ENCODE measurements around the gene SORCS2. TPM values are rescaled to one million over a fixed set of nuclear protein-coding genes. Genes with fewer than 3 reads are reported as not detected.

Gene SORCS2
- total and polyA plus RNA-seq, 2 donors (not counting 1 experiment from before 2014, with no cell fraction given), result not detected

GRCh38 chr4:7507381-7507780 is 315.0 kb downstream of the SORCS2 start:
- DNase-seq, result no peak
- intact Hi-C loops (cut with micrococcal nuclease), result no loop called here
- H4K20me1 ChIP-seq (ENCODE audit: control insufficient read depth, insufficient read depth, low read length, poor library complexity, severe bottlenecking), result no peaks in the 10 kb centered on the region
- peaks cover 0 to 2% (median 0%) of the 10 kb centered on the region in 4 experiments for H3K27me3 ChIP-seq (replicated peaks in 1 of 4; ENCODE audit: control extremely low read depth in 1 of 4, control insufficient read depth in 3 of 4, insufficient read depth in 4 of 4, low read length in 3 of 4)
- H3K4me3 ChIP-seq (ENCODE audit: control extremely low read depth in 1 of 5, extremely low read depth in 1 of 5, insufficient read depth in 1 of 5, low read depth in 2 of 5, low read length in 4 of 5), result no peak overlapping the region
- no peak overlapping the region for H3K4me2 ChIP-seq (replicated peaks; ENCODE audit: low read depth, low read length, poor library complexity, severe bottlenecking)
- no peak overlapping the region for H3K27ac Mint-ChIP-seq
- H3K9me3 ChIP-seq (ENCODE audit: control extremely low read depth in 1 of 3, control insufficient read depth in 2 of 3, insufficient read depth in 1 of 3, low read length in 2 of 3), result peaks cover 0 to 9% (median 0%) of the 10 kb centered on the region in 3 donors
- no peaks in the 10 kb centered on the region for H3K4me1 ChIP-seq (ENCODE audit: control insufficient read depth in 2 of 2, insufficient read depth in 2 of 2, low read length in 2 of 2)
- CTCF ChIA-PET, result no interaction called here
- no peak overlapping the region for H3K27ac ChIP-seq (ENCODE audit: low read length in 2 of 2)
- peaks cover 19% of the 10 kb centered on the region for H3K27me3 Mint-ChIP-seq
- no peaks in the 10 kb centered on the region for H3K36me3 ChIP-seq (replicated peaks in 1 of 2; ENCODE audit: control extremely low read depth in 1 of 2, control insufficient read depth in 1 of 2, extremely low read depth in 1 of 2, insufficient read depth in 2 of 2, low read length in 1 of 2)
- peaks cover 10% of the 10 kb centered on the region for H3K4me1 Mint-ChIP-seq
- ATAC-seq (ENCODE audit: low read depth), result no peak
- no peak overlapping the region for H2AFZ ChIP-seq (ENCODE audit: insufficient read depth, low read depth, low read length, poor library complexity, severe bottlenecking)
- WGBS (ENCODE audit: insufficient coverage), result 18% methylated on average over 7 of the region's 11 CpGs
- H3K4me3 Mint-ChIP-seq, result no peak overlapping the region
- no peak overlapping the region for H3K9ac ChIP-seq (ENCODE audit: low read length)
- POLR2A ChIA-PET, result no interaction called here
- H3K79me2 ChIP-seq (ENCODE audit: control insufficient read depth, insufficient read depth, low read length), result no peaks in the 10 kb centered on the region
- TF ChIP-seq EZH2 (IDR thresholded peaks at IDR 0.05; ENCODE audit: borderline replicate concordance, insufficient read depth, low read depth, low read length, poor library complexity, severe bottlenecking) (no peak), CTCF (IDR thresholded peaks at IDR 0.05) (no peak)
- H3K9me3 Mint-ChIP-seq (ENCODE audit: insufficient read depth), result no peaks in the 10 kb centered on the region

GRCh38 chr4:7510066-7510465 is 317.7 kb downstream of the SORCS2 start:
- WGBS (ENCODE audit: insufficient coverage), result 76% methylated on average over 27 of the region's 27 CpGs
- intact Hi-C loops (cut with micrococcal nuclease), result no loop called here
- Histone ChIP-seq H3K27ac (ENCODE audit: low read length in 2 of 2) (no peak overlapping the region), H3K36me3 (replicated peaks in 1 of 2; ENCODE audit: control extremely low read depth in 1 of 2, control insufficient read depth in 1 of 2, extremely low read depth in 1 of 2, insufficient read depth in 2 of 2, low read length in 1 of 2) (no peaks in the 10 kb centered on the region), H4K20me1 (ENCODE audit: control insufficient read depth, insufficient read depth, low read length, poor library complexity, severe bottlenecking) (no peaks in the 10 kb centered on the region), H2AFZ (ENCODE audit: insufficient read depth, low read depth, low read length, poor library complexity, severe bottlenecking) (no peak overlapping the region), H3K4me3 (ENCODE audit: control extremely low read depth in 1 of 5, extremely low read depth in 1 of 5, insufficient read depth in 1 of 5, low read depth in 2 of 5, low read length in 4 of 5) (no peak overlapping the region), H3K79me2 (ENCODE audit: control insufficient read depth, insufficient read depth, low read length) (no peaks in the 10 kb centered on the region), H3K9ac (ENCODE audit: low read length) (no peak overlapping the region), H3K4me1 (ENCODE audit: control insufficient read depth in 2 of 2, insufficient read depth in 2 of 2, low read length in 2 of 2) (no peaks in the 10 kb centered on the region), H3K9me3 (ENCODE audit: control extremely low read depth in 1 of 3, control insufficient read depth in 2 of 3, insufficient read depth in 1 of 3, low read length in 2 of 3) (peaks cover 0 to 13% (median 0%) of the 10 kb centered on the region in 3 donors), H3K4me2 (replicated peaks; ENCODE audit: low read depth, low read length, poor library complexity, severe bottlenecking) (no peak overlapping the region), H3K27me3 (replicated peaks in 1 of 4; ENCODE audit: control extremely low read depth in 1 of 4, control insufficient read depth in 3 of 4, insufficient read depth in 4 of 4, low read length in 3 of 4) (peaks cover 0 to 5% (median 0%) of the 10 kb centered on the region in 4 experiments)
- ChIA-PET CTCF (no interaction called here), POLR2A (no interaction called here)
- Mint-ChIP-seq H3K4me1 (peaks cover 10% of the 10 kb centered on the region), H3K27ac (no peak overlapping the region), H3K27me3 (peaks cover 16% of the 10 kb centered on the region), H3K4me3 (no peak overlapping the region), H3K9me3 (ENCODE audit: insufficient read depth) (no peaks in the 10 kb centered on the region)
- DNase-seq (no peak), ATAC-seq (ENCODE audit: low read depth) (no peak)
- no peak for TF ChIP-seq EZH2 (IDR thresholded peaks at IDR 0.05; ENCODE audit: borderline replicate concordance, insufficient read depth, low read depth, low read length, poor library complexity, severe bottlenecking)
